Tibial nerve (tissue), 4 donors: ENCODE measurements around the gene NFE2L2.

Experiments
- CTCF ChIP-seq, 5 experiments: fragments of 200-600 bp in 3 of 5; fragments of 450-650 bp in 2 of 5; sonication (generic) in 3 of 5; IDR thresholded peaks; one replicate each; pipeline ENCODE4 v1.5.1; 2016 to 2019; ENCODE audit warnings: antibody characterized with exemption in 5 of 5, mild to moderate bottlenecking in 3 of 5, moderate library complexity in 2 of 5
- EP300 ChIP-seq, 2 donors: sonication (generic); formaldehyde crosslinking; IDR thresholded peaks; one replicate each; pipeline ENCODE4 v1.6.1; 2017; ENCODE audit warnings: antibody characterized with exemption in 2 of 2, mild to moderate bottlenecking in 1 of 2
- POLR2A ChIP-seq, 2 donors: fragments of 450-650 bp; IDR thresholded peaks; one replicate each; pipeline ENCODE4 v1.6.1; 2017; ENCODE audit warnings: antibody characterized with exemption in 2 of 2, mild to moderate bottlenecking in 2 of 2, moderate library complexity in 2 of 2

- TF ChIP-seq EP300 (IDR thresholded peaks at IDR 0.05), result no peak
- TF ChIP-seq POLR2A (IDR thresholded peaks at IDR 0.05), result no peak
- TF ChIP-seq CTCF (IDR thresholded peaks at IDR 0.05), result no peak
These were observed 47.2 kb downstream of the NFE2L2 start for GRCh38 chr2:177217247-177217843.
